ENCODE results near the gene PGK2. TPM values are rescaled to one million over a fixed set of nuclear protein-coding genes. Genes with fewer than 3 reads are reported as not detected.

The PGK2 gene
- total RNA-seq, 1 donor from 2014 or later: not detected

DNA sequence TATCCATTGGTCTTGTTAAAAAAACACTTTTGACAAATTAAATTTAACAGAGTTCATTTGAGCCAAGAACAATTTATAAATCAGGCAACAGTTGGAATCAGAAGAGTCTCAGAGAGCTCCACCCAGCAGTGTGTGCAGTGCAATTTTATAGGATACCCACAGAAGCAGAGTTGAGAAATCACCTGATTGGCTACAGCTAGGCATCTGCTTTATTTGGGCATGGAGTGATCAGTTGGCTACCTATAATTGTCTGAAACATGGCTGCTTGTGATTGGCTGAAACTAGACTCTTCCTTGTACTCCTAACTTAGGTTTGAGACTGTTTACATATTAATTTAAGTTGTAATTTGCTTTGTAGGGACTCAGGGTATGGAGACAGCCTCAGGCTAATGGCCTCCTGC lies 12.0 kb downstream of the PGK2 start:
- TF ChIP-seq CTCF (IDR thresholded peaks at IDR 0.05): no peak
- peaks cover 2% of the 10 kb centered on the region for H3K27me3 Mint-ChIP-seq (ENCODE audit: low read depth)
- no peak overlapping the region for H3K4me3 Mint-ChIP-seq (ENCODE audit: unreplicated experiment)
- no peak overlapping the region for H3K27ac Mint-ChIP-seq (ENCODE audit: unreplicated experiment)
- H3K36me3 Mint-ChIP-seq (ENCODE audit: low read depth): no peaks in the 10 kb centered on the region
- H3K9me3 Mint-ChIP-seq (ENCODE audit: low read depth): no peaks in the 10 kb centered on the region
- DNase-seq (ENCODE audit: low spot score): no peak
- H3K4me1 Mint-ChIP-seq (ENCODE audit: low read depth): no peaks in the 10 kb centered on the region

DNA sequence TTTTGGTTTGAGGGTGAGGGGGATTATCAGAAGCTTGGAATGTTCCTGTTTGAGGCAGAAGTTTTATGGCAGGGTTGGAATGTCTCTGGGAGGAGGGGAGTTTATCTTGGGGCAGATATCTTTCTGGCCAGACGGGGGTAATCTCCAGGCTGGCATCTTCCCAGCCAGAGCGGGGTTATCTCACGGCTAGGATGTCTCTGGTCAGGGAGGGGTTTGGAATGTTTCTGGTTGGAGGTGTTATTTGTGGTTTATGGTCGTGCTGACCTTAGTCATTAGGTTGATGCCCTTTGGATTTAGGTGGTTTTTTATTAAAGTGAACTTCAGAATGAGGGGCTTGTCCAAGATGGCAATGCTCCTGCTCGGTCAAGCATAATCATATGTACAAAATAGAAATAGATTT lies 14.8 kb downstream of the PGK2 start:
- Mint-ChIP-seq H3K27me3 (ENCODE audit: low read depth) (no peaks in the 10 kb centered on the region), H3K4me3 (ENCODE audit: unreplicated experiment) (no peak overlapping the region), H3K9me3 (ENCODE audit: low read depth) (no peaks in the 10 kb centered on the region), H3K36me3 (ENCODE audit: low read depth) (no peaks in the 10 kb centered on the region), H3K4me1 (ENCODE audit: low read depth) (no peaks in the 10 kb centered on the region), H3K27ac (ENCODE audit: unreplicated experiment) (no peak overlapping the region)
- DNase-seq (ENCODE audit: low spot score): no peak
- TF ChIP-seq CTCF (IDR thresholded peaks at IDR 0.05): no peak

GRCh38 chr6:49766762-49767161 lies 20.3 kb downstream of the PGK2 start:
- no peaks in the 10 kb centered on the region for H3K4me1 Mint-ChIP-seq (ENCODE audit: low read depth)

GRCh38 chr6:49764571-49765236 lies 22.4 kb downstream of the PGK2 start:
- Mint-ChIP-seq H3K4me1 (ENCODE audit: low read depth) (no peaks in the 10 kb centered on the region), H3K4me3 (ENCODE audit: unreplicated experiment) (no peak overlapping the region), H3K9me3 (ENCODE audit: low read depth) (no peaks in the 10 kb centered on the region), H3K27me3 (ENCODE audit: low read depth) (no peaks in the 10 kb centered on the region), H3K36me3 (ENCODE audit: low read depth) (no peaks in the 10 kb centered on the region), H3K27ac (ENCODE audit: unreplicated experiment) (no peak overlapping the region)
- no peak for TF ChIP-seq CTCF (IDR thresholded peaks at IDR 0.05)
- no peak for DNase-seq (ENCODE audit: low spot score)

More at GRCh38 chr6:49766762-49767161, 20.3 kb downstream of the PGK2 start:
- no peak overlapping the region for H3K27ac Mint-ChIP-seq (ENCODE audit: unreplicated experiment)
- H3K27me3 Mint-ChIP-seq (ENCODE audit: low read depth): no peaks in the 10 kb centered on the region
- H3K36me3 Mint-ChIP-seq (ENCODE audit: low read depth): no peaks in the 10 kb centered on the region
- H3K4me3 Mint-ChIP-seq (ENCODE audit: unreplicated experiment): no peak overlapping the region
- no peak for TF ChIP-seq CTCF (IDR thresholded peaks at IDR 0.05)
- no peaks in the 10 kb centered on the region for H3K9me3 Mint-ChIP-seq (ENCODE audit: low read depth)
- no peak for DNase-seq (ENCODE audit: low spot score)

- no peak within 1 kb of the TSS for H3K27ac Mint-ChIP-seq (ENCODE audit: unreplicated experiment)
- no peaks in the 10 kb centered on the region for H3K9me3 Mint-ChIP-seq (ENCODE audit: low read depth)
- no peak within 1 kb of the TSS for H3K4me3 Mint-ChIP-seq (ENCODE audit: unreplicated experiment)
- no peaks in the 10 kb centered on the region for H3K36me3 Mint-ChIP-seq (ENCODE audit: low read depth)
- H3K27me3 Mint-ChIP-seq (ENCODE audit: low read depth): peaks cover 11% of the 10 kb centered on the region
- no peak for DNase-seq (ENCODE audit: low spot score)
- no peak for TF ChIP-seq CTCF (IDR thresholded peaks at IDR 0.05)
- no peaks in the 10 kb centered on the region for H3K4me1 Mint-ChIP-seq (ENCODE audit: low read depth)
Observed at GRCh38 chr6:49744259-49744658, 42.8 kb downstream of the PGK2 start, which contains the start of gene CRISP3. Gene CRISP3, minus strand, starts transcription at chr6:49744388. Its CDS starts 21 bp downstream, at chr6:49744367.
